CD4-positive, alpha-beta T cell treated with Interleukin-2 at 100 ng/mL for 4 hours (primary cell): Measurements from ENCODE around the gene TXNL1.

ENCODE experiments used
- DNase-seq: peaks from one replicate; pipeline ENCODE4 v3.0.0-alpha.2; 2020; ENCODE audit warnings: low spot score

The TXNL1 gene

GRCh38 chr18:56569416-56569815 lies 69.0 kb downstream of the TXNL1 start:
- DNase-seq, result no peak

- DNase-seq, result no peak
Observed at GRCh38 chr18:56568986-56569385, 69.4 kb downstream of the TXNL1 start.

GRCh38 chr18:56565551-56566345 lies 72.6 kb downstream of the TXNL1 start:
- DNase-seq, result no peak

- DNase-seq, result no peak
Observed at GRCh38 chr18:56565046-56565445, 73.3 kb downstream of the TXNL1 start.

GRCh38 chr18:56563568-56563967 lies 74.8 kb downstream of the TXNL1 start:
- no peak for DNase-seq

- DNase-seq, result no peak
Observed at GRCh38 chr18:56562479-56562878, 75.9 kb downstream of the TXNL1 start.

- DNase-seq, result no peak
Observed at GRCh38 chr18:56560992-56561391, 77.4 kb downstream of the TXNL1 start.

- DNase-seq, result no peak
Observed at GRCh38 chr18:56559044-56559443, 79.3 kb downstream of the TXNL1 start.

GRCh38 chr18:56556907-56557306 lies 81.5 kb downstream of the TXNL1 start:
- no peak for DNase-seq

- no peak for DNase-seq
Observed at GRCh38 chr18:56550121-56550520, 88.3 kb downstream of the TXNL1 start.
